Lung (tissue), 12 donors: ENCODE results near the gene POU6F2. TPM values are rescaled to one million over a fixed set of nuclear protein-coding genes. Genes with fewer than 3 reads are reported as not detected.

Experiments used
- ATAC-seq: fragments of 200-7000 bp; cut with Tn5 transposase; one replicate; pipeline ENCODE4 v1.9.1; 2020; ENCODE audit warnings: moderate number of reproducible peaks; ENCODE audit not compliant: insufficient read depth, low FRiP score
- DNase-seq, 3 donors: peaks; one replicate each; pipeline ENCODE4 v3.0.0-alpha.2; 2013 to 2017
- H3K27ac ChIP-seq, 2 donors: one replicate each; pipeline ENCODE4 v1.5.1; 2013; ENCODE audit warnings: mild to moderate bottlenecking in 2 of 2, moderate library complexity in 2 of 2, control low read depth in 1 of 2, inconsistent platforms in 1 of 2, low read depth in 1 of 2, low read length in 1 of 2
- H3K27me3 ChIP-seq, 3 donors: one replicate each; pipeline ENCODE4 v1.5.1; 2013; ENCODE audit warnings: low read length in 2 of 3; ENCODE audit not compliant: control insufficient read depth in 3 of 3, insufficient read depth in 3 of 3
- H3K36me3 ChIP-seq, 4 donors: one replicate each; pipeline ENCODE4 v1.5.1; 2013; ENCODE audit warnings: low read length in 4 of 4, mild to moderate bottlenecking in 1 of 4, moderate library complexity in 1 of 4; ENCODE audit not compliant: control insufficient read depth in 4 of 4, insufficient read depth in 4 of 4
- H3K4me1 ChIP-seq, 5 donors: one replicate each; pipeline ENCODE4 v1.5.1; 2013; ENCODE audit warnings: low read length in 5 of 5, mild to moderate bottlenecking in 2 of 5, moderate library complexity in 1 of 5; ENCODE audit not compliant: control insufficient read depth in 5 of 5, insufficient read depth in 5 of 5
- H3K4me3 ChIP-seq: one replicate; pipeline ENCODE4 v1.5.1; 2013; ENCODE audit warnings: mild to moderate bottlenecking, control low read depth, moderate library complexity
- H3K9ac ChIP-seq, 2 donors: one replicate each; pipeline ENCODE4 v1.5.1; 2013; ENCODE audit warnings: low read length in 2 of 2, control low read depth in 1 of 2; ENCODE audit not compliant: insufficient read depth in 1 of 2
- H3K9me3 ChIP-seq, 4 donors: one replicate each; pipeline ENCODE4 v1.5.1; 2013; ENCODE audit warnings: low read length in 3 of 4, mild to moderate bottlenecking in 1 of 4, moderate library complexity in 1 of 4; ENCODE audit not compliant: control insufficient read depth in 4 of 4, insufficient read depth in 3 of 4
- WGBS, 2 donors: extraction: QIAGEN DNeasy Blood & Tissue Kit; methylation state at CpG; one replicate each; pipeline ENCODE4 v1.1.7; 2013; 5-methylcytosine and 5-hydroxymethylcytosine counted together
- polyA plus RNA-seq, 2 donors: library from polyadenylated mRNA; stranded (reverse); fragments of 200-250 nt; gene quantifications; one replicate each; pipeline ENCODE4 v1.2.1, GENCODE V29; 2013
- total RNA-seq, 2 donors: library from RNA; depleted of rRNA in 1 of 2; stranded (reverse); fragments of >200 nt in 1 of 2; gene quantifications; one replicate each; pipeline ENCODE4 v1.2.1, GENCODE V29; 2014 to 2021
- TF ChIP-seq, protein P1 (sequence below): IDR thresholded peaks from 2 replicates; pipeline ENCODE4 v1.5.1; 2012; ENCODE audit warnings: mild to moderate bottlenecking; ENCODE audit errors: control extremely low read depth, extremely low read depth
- donor health status: control.
- donor health status: control.
- donor health status: Bipolar disorder and iron deficiency.
- donor health status: healthy.
- donor health status: DM: yes; HTN: yes; CAD: no.

POU6F2 gene
- total and polyA plus RNA-seq, 4 donors: 0.08 to 0.18 TPM; not detected in 2

DNA sequence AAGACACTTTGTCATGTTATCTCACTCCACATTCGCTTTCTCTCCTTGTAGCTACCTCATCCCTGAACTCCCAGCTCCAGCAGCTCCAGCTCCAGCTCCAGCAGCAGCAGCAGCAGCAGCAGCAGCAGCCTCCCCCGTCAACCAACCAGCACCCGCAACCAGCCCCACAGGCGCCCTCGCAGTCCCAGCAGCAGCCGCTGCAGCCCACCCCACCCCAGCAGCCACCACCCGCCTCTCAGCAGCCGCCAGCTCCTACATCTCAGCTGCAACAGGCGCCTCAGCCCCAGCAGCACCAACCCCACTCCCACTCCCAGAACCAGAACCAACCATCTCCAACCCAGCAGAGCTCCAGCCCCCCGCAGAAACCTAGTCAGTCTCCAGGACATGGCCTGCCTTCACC lies 361.9 kb downstream of the POU6F2 start:
- WGBS, 2 donors: 89 to 94% methylated on average over 10 of the region's 10 CpGs
- DNase-seq: no peak

DNA sequence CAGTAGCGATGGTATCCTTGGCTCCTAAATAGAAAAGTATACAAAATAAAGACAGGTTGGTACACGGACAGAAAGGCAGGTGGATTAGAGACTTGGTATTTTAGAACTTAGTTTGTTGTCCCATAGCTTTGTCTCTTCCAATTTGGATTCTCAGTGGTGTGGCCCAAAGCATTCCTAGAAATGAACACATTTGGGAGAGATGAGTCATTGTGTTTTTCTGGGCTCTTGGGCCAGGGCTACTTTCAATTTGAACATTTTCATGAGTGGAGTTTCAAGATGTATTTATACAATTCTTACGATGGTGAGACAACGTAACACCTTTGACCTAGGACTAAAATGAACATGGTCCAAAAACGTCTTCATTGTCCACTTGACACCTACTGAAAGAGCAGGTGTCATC lies 363.4 kb downstream of the POU6F2 start:
- H3K4me1 ChIP-seq: no peaks in the 10 kb centered on the region
- H3K27ac ChIP-seq: no peak overlapping the region
- no peak overlapping the region for H3K9ac ChIP-seq
- no peak for ATAC-seq
- DNase-seq: no peak
- no peak overlapping the region for H3K4me3 ChIP-seq
- H3K27me3 ChIP-seq: no peaks in the 10 kb centered on the region
- TF ChIP-seq, protein P1, sequence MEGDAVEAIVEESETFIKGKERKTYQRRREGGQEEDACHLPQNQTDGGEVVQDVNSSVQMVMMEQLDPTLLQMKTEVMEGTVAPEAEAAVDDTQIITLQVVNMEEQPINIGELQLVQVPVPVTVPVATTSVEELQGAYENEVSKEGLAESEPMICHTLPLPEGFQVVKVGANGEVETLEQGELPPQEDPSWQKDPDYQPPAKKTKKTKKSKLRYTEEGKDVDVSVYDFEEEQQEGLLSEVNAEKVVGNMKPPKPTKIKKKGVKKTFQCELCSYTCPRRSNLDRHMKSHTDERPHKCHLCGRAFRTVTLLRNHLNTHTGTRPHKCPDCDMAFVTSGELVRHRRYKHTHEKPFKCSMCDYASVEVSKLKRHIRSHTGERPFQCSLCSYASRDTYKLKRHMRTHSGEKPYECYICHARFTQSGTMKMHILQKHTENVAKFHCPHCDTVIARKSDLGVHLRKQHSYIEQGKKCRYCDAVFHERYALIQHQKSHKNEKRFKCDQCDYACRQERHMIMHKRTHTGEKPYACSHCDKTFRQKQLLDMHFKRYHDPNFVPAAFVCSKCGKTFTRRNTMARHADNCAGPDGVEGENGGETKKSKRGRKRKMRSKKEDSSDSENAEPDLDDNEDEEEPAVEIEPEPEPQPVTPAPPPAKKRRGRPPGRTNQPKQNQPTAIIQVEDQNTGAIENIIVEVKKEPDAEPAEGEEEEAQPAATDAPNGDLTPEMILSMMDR: no peak
- no peaks in the 10 kb centered on the region for H3K36me3 ChIP-seq
- no peaks in the 10 kb centered on the region for H3K9me3 ChIP-seq
- WGBS, 2 donors: 72 to 88% methylated on average over 5 of the region's 5 CpGs

More for the DNA sequence above, 361.9 kb downstream of the POU6F2 start:
- no peak for ATAC-seq
- no peak overlapping the region for H3K4me3 ChIP-seq
- TF ChIP-seq, protein P1: no peak
- no peak overlapping the region for H3K9ac ChIP-seq
- no peak overlapping the region for H3K27ac ChIP-seq
- H3K27me3 ChIP-seq: no peaks in the 10 kb centered on the region
- no peaks in the 10 kb centered on the region for H3K36me3 ChIP-seq
- H3K4me1 ChIP-seq: no peaks in the 10 kb centered on the region
- no peaks in the 10 kb centered on the region for H3K9me3 ChIP-seq

DNA sequence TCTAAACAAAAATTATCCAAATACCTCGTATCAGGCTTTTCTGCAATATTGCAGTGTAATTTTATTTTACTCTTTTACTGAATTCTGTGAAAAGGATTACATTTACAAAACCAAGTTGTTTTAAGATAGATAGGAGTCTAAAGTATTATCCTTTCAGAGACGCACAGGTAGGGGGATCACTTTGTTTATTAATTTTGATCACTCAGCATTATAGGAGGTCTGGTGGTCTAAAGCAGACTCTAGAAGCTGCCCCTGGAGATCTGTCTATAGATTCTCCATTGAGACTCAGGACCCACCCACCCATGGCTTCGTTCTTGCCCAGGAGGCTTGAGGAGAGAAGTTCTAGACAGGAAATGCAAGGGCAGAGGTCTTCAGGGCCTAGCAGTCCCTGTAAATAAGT lies 365.1 kb downstream of the POU6F2 start:
- no peaks in the 10 kb centered on the region for H3K36me3 ChIP-seq
- H3K9ac ChIP-seq: no peak overlapping the region
- H3K9me3 ChIP-seq: no peaks in the 10 kb centered on the region
- H3K27ac ChIP-seq: no peak overlapping the region
- DNase-seq: no peak
- 66 to 81% methylated on average over 3 of the region's 3 CpGs for WGBS, 2 donors
- H3K4me1 ChIP-seq: no peaks in the 10 kb centered on the region
- ATAC-seq: no peak
- no peaks in the 10 kb centered on the region for H3K27me3 ChIP-seq
- no peak overlapping the region for H3K4me3 ChIP-seq
- TF ChIP-seq, protein P1: no peak

DNA sequence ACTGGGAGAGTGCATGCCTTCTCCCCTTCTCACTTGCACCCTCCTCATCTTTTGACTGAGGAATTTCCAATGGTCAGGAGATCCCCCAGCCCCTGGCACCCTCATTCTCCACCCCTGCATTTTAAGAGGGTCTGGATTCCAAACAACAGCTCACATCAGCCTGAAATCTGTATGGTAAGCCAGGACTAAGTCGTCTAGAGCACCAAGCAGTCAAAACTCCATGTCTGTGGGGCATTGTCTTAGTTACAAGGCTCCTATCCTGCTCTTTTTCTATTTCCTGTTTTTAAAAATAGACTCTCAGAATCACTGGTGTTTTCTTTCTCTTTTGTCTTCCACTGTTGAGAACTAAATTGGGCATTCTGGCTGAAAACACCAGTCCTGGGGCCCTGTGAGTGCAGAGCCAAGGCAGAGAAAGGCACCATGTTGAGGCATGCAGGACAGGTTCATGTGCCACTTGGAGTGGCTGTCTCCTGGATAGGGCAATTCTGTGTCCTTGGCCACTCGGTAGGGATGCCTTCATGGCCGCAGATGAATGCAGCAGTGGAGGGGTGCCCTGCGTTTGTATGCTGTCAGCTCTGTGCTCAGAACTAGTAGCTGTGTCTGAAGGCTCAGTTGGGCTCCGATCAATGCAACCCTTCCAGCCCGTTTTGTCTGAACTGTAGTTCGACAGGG lies 371.9 kb downstream of the POU6F2 start:
- ATAC-seq (no peak), DNase-seq (no peak)
- H3K9ac ChIP-seq: no peak overlapping the region
- TF ChIP-seq, protein P1: no peak
- H3K4me3 ChIP-seq: no peak overlapping the region
- H3K4me1 ChIP-seq: peaks cover 0 to 2% (median 0%) of the 10 kb centered on the region in 5 donors
- 81% methylated on average over 7 of the region's 7 CpGs for WGBS, 2 donors
- H3K27me3 ChIP-seq: peaks cover 0 to 2% (median 0%) of the 10 kb centered on the region in 3 donors
- no peaks in the 10 kb centered on the region for H3K9me3 ChIP-seq
- no peak overlapping the region for H3K27ac ChIP-seq
- no peaks in the 10 kb centered on the region for H3K36me3 ChIP-seq
